DND-41 (cell line): Measurements from ENCODE around the gene CHCT1.

Source experiments
- CTCF ChIP-seq: IDR thresholded peaks from 2 replicates; pipeline ENCODE4 v1.5.1; 2012; ENCODE audit warnings: borderline replicate concordance, low read length, moderate library complexity, mild to moderate bottlenecking; ENCODE audit not compliant: poor library complexity, severe bottlenecking; ENCODE audit errors: extremely low read depth
- EZH2 ChIP-seq: IDR thresholded peaks from 3 replicates; pipeline ENCODE4 v1.6.1; 2012; ENCODE audit warnings: borderline replicate concordance, low read depth, mild to moderate bottlenecking, moderate library complexity, low read length, inconsistent platforms; ENCODE audit not compliant: severe bottlenecking

GRCh38 chr17:60468371-60468770 lies 46.1 kb downstream of the CHCT1 start:
- no peak for TF ChIP-seq CTCF
- no peak for TF ChIP-seq EZH2
